ENCODE results near the gene PRMT5. TPM values are rescaled to one million over a fixed set of nuclear protein-coding genes. Genes with fewer than 3 reads are reported as not detected.

Gene PRMT5
- total RNA-seq, 1 experiment from 2014 or later: 107 TPM

DNA sequence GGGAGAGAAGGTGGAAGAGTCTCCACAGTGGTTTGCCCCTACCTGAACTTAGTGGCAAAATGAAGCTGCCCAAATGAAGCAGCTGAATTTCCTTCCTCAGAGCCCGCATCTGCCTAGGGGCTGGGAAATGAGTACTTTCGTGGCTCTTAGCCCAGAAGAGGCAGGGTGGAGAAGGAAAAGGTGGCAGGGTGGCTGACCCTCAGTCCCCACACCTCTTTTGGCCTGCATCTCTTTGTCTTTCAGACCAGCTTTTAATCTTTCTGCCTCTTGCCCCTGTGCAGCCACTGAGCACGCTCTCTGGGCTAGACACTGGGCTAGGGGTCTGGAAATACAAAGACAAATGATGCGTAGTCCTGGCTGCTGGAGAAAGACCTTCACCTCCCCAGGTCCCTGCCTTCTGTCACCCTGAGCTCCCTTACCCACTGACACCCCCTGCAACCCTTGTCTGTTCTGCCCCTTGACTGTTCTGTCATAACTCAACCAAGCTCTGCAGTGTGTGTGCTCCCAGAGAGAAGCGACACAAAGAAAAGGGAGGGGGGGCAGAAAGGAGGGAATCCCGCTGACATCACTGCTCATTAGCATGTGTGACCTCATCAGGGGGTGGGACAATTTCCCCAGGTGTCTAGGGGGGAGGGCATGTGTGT lies 46.5 kb downstream of the PRMT5 start:
- POLR2A ChIA-PET: interaction anchor here (1.0 kb wide), 1 partner anchor 61 kb away, joined by 5 read pairs; no protein-coding TSS in a partner anchor
- BruUV-seq (replicated peaks): no TSS peak

DNA sequence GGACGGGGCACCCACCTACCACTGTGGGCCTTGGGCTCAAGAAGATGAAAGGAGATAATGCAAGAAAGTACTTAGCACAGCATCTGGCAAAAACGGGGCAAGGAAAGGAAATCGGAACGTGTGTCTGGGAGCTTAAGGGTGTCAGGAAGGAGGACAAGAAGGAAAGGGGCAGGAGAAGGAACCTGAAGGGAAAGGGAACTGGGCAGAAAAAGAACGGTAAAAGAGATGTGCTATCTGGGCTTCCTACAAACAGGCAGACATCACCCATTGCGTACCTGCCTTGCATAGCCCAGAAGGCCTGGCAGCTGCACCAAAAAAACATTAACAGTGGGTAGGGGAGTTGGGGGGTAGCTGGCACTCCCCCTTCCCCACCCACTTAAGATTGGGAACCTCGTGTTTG lies 47.1 kb downstream of the PRMT5 start:
- Mint-ChIP-seq H3K27ac (ENCODE audit: unreplicated experiment) (no peak overlapping the region), H3K9me3 (ENCODE audit: unreplicated experiment) (no peaks in the 10 kb centered on the region), H3K36me3 (ENCODE audit: insufficient read depth, unreplicated experiment) (peaks cover 7% of the 10 kb centered on the region), H3K4me3 (ENCODE audit: unreplicated experiment) (no peak overlapping the region), H3K27me3 (ENCODE audit: insufficient read depth, unreplicated experiment) (no peaks in the 10 kb centered on the region), H3K4me1 (ENCODE audit: low read depth, unreplicated experiment) (peaks cover 21% of the 10 kb centered on the region)
- intact Hi-C loops (cut with micrococcal nuclease; ENCODE audit: unreplicated experiment): no loop called here
- POLR2A ChIA-PET: no interaction called here
- Histone ChIP-seq H3K9me3 (no peaks in the 10 kb centered on the region), H3K4me3 (ENCODE audit: low read depth, low read length) (no peak overlapping the region), H3K4me1 (peaks cover 16% of the 10 kb centered on the region), H3K36me3 (ENCODE audit: control insufficient read depth, insufficient read depth, low read length) (no peaks in the 10 kb centered on the region; the same call in 1 of the 2 replicates), H3K27me3 (replicated peaks; ENCODE audit: control insufficient read depth, insufficient read depth, low read length) (no peaks in the 10 kb centered on the region)
- TF ChIP-seq, protein P1, sequence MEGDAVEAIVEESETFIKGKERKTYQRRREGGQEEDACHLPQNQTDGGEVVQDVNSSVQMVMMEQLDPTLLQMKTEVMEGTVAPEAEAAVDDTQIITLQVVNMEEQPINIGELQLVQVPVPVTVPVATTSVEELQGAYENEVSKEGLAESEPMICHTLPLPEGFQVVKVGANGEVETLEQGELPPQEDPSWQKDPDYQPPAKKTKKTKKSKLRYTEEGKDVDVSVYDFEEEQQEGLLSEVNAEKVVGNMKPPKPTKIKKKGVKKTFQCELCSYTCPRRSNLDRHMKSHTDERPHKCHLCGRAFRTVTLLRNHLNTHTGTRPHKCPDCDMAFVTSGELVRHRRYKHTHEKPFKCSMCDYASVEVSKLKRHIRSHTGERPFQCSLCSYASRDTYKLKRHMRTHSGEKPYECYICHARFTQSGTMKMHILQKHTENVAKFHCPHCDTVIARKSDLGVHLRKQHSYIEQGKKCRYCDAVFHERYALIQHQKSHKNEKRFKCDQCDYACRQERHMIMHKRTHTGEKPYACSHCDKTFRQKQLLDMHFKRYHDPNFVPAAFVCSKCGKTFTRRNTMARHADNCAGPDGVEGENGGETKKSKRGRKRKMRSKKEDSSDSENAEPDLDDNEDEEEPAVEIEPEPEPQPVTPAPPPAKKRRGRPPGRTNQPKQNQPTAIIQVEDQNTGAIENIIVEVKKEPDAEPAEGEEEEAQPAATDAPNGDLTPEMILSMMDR (IDR thresholded peaks at IDR 0.05; ENCODE audit: insufficient read depth in 1 of 2, low read depth in 1 of 2, low read length in 1 of 2, severe bottlenecking in 1 of 2, unreplicated experiment in 1 of 2): no peak
- CTCF ChIA-PET: interaction anchor here (0.9 to 1.4 kb wide), 2 partner anchors 9 to 10 kb away, joined by 6 to 7 read pairs; no protein-coding TSS in a partner anchor
- no TSS peak for BruUV-seq (replicated peaks)
- no peak for DNase-seq

More for the DNA sequence above, 46.5 kb downstream of the PRMT5 start:
- H3K36me3 ChIP-seq (ENCODE audit: control insufficient read depth, insufficient read depth, low read length): no peaks in the 10 kb centered on the region; the same call in 1 of the 2 replicates
- H3K4me1 Mint-ChIP-seq (ENCODE audit: low read depth, unreplicated experiment): peaks cover 21% of the 10 kb centered on the region
- H3K27me3 Mint-ChIP-seq (ENCODE audit: insufficient read depth, unreplicated experiment): no peaks in the 10 kb centered on the region
- H3K27me3 ChIP-seq (replicated peaks; ENCODE audit: control insufficient read depth, insufficient read depth, low read length): no peaks in the 10 kb centered on the region
- H3K9me3 Mint-ChIP-seq (ENCODE audit: unreplicated experiment): no peaks in the 10 kb centered on the region
- TF ChIP-seq, protein P1 (IDR thresholded peaks at IDR 0.05; ENCODE audit: insufficient read depth in 1 of 2, low read depth in 1 of 2, low read length in 1 of 2, severe bottlenecking in 1 of 2, unreplicated experiment in 1 of 2): no peak
- no peak overlapping the region for H3K4me3 ChIP-seq (ENCODE audit: low read depth, low read length)
- intact Hi-C loops (cut with micrococcal nuclease; ENCODE audit: unreplicated experiment): no loop called here
- H3K9me3 ChIP-seq: no peaks in the 10 kb centered on the region
- H3K4me1 ChIP-seq: peaks cover 16% of the 10 kb centered on the region
- H3K36me3 Mint-ChIP-seq (ENCODE audit: insufficient read depth, unreplicated experiment): peaks cover 11% of the 10 kb centered on the region
- CTCF ChIA-PET: interaction anchor here (0.6 to 1.8 kb wide), 6 partner anchors 10 to 449 kb away, joined by 3 to 7 read pairs (median 5); no protein-coding TSS in a partner anchor
- H3K27ac Mint-ChIP-seq (ENCODE audit: unreplicated experiment): peak overlapping the region; percentile 40
- H3K4me3 Mint-ChIP-seq (ENCODE audit: unreplicated experiment): no peak overlapping the region
- peak; percentile 48 to 54 for DNase-seq

DNA sequence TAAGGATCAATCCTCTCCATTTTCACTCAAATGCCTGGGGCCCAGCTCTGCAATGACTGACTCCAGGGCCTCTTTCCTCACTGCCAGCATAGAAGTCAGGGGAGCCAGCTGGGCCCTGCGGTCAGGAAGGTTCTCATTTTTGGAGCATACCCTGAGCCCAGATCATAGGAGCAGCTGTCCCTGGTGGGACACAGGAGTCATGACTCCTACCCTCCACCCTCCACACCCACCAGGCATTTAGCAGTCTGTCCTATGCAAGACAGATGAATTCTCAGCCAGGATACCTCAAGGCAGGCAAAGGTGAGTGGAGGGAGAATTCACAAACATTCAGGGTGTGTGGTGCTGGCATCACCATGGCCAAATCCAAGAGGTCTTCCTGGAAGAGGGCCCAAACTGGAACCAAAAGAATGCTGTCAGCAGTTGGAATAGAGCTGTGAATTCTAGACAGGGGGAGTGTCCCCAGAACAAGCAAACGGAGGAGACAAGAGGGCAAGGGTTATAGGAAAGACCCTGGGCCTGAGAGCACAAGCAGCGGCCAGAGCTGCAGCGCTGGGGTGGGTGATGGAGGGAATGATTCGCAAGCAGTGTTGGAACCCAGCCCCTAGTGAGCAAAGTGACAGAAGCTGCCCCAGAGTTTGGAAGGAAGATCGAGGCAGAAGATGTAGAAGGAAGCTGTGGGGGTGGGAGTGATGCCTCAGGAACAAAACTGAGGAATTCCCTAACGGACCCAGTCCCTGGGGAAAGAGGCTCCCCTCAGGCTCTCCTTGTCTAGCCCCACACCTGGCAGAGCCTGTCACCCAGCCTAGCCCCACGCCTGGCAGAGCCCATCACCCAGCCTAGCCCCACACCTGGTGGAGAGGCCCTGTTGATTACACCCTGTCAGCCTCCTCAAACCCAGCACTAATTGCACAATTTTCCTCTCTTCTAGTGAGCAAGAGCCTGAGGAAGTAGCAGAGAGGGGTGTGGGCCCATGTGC lies 50.6 kb downstream of the PRMT5 start:
- no peaks in the 10 kb centered on the region for H3K9me3 ChIP-seq
- Mint-ChIP-seq H3K36me3 (ENCODE audit: insufficient read depth, unreplicated experiment) (peaks cover 7% of the 10 kb centered on the region), H3K4me1 (ENCODE audit: low read depth, unreplicated experiment) (peaks cover 21% of the 10 kb centered on the region), H3K27ac (ENCODE audit: unreplicated experiment) (peak overlapping the region; percentile 53), H3K4me3 (ENCODE audit: unreplicated experiment) (no peak overlapping the region), H3K9me3 (ENCODE audit: unreplicated experiment) (no peaks in the 10 kb centered on the region), H3K27me3 (ENCODE audit: insufficient read depth, unreplicated experiment) (no peaks in the 10 kb centered on the region)
- intact Hi-C loops (cut with micrococcal nuclease; ENCODE audit: unreplicated experiment): no loop called here
- H3K27me3 ChIP-seq (replicated peaks; ENCODE audit: control insufficient read depth, insufficient read depth, low read length): no peaks in the 10 kb centered on the region
- H3K4me3 ChIP-seq (ENCODE audit: low read depth, low read length): no peak overlapping the region
- no TSS peak for BruUV-seq (replicated peaks)
- TF ChIP-seq, protein P1 (IDR thresholded peaks at IDR 0.05; ENCODE audit: insufficient read depth in 1 of 2, low read depth in 1 of 2, low read length in 1 of 2, severe bottlenecking in 1 of 2, unreplicated experiment in 1 of 2): no peak
- POLR2A ChIA-PET: no interaction called here
- CTCF ChIA-PET: interaction anchor here (0.7 to 1.4 kb wide), 3 partner anchors 22 to 51 kb away, joined by 3 to 4 read pairs (median 3); partner anchors contain the start of gene PRMT5
- peaks cover 7% of the 10 kb centered on the region for H3K36me3 ChIP-seq (ENCODE audit: control insufficient read depth, insufficient read depth, low read length)
- DNase-seq: no peak
- peaks cover 16% of the 10 kb centered on the region for H3K4me1 ChIP-seq

Measured in Caco-2 (cell line).